Panc1 (cell line): Measurements from ENCODE around the gene ATP13A4. TPM values are rescaled to one million over a fixed set of nuclear protein-coding genes. Genes with fewer than 3 reads are reported as not detected.

Source experiments
- ATAC-seq: fragments of 200-7000 bp; cut with Tn5 transposase; 2 replicates; pipeline ENCODE4 v1.9.1; 2020; ENCODE audit warnings: mild to moderate bottlenecking, moderate library complexity
- BruUV-seq: library from RNA; stranded (reverse); fragments of 400-500 nt; replicated peaks from 2 replicates; lab custom pipeline; 2021; lab: Mats Ljungman, UMichigan
- CTCF ChIA-PET: fragments of 300-600 bp; sonication (Branson Sonifier 250); formaldehyde crosslinking; loops from one replicate; lab custom pipeline; 2022; ENCODE audit warnings: antibody characterized with exemption; lab: Charles Lee
- POLR2A ChIA-PET: fragments of 300-600 bp; sonication (Branson Sonifier 250); formaldehyde crosslinking; loops from one replicate; lab custom pipeline; 2022; ENCODE audit warnings: antibody characterized with exemption; lab: Charles Lee
- DNase-seq: peaks from one replicate; pipeline ENCODE4 v3.0.0-alpha.2; 2010; ENCODE audit warnings: low read depth, low spot score
- H3K27ac ChIP-seq: 2 replicates; pipeline ENCODE4 v1.5.1; 2011; ENCODE audit warnings: mild to moderate bottlenecking, low read length, inconsistent platforms
- H3K27me3 ChIP-seq: fragments of 200-500 bp; sonication (Bioruptor generic); 2 replicates; pipeline ENCODE4 v1.6.0; 2014; ENCODE audit warnings: low read length, inconsistent platforms; ENCODE audit not compliant: control insufficient read depth, insufficient read depth
- H3K36me3 ChIP-seq: fragments of 200-500 bp; sonication (Bioruptor generic); 2 replicates; pipeline ENCODE4 v1.5.1; 2014; ENCODE audit warnings: inconsistent platforms, mild to moderate bottlenecking, low read length, moderate library complexity; ENCODE audit not compliant: control insufficient read depth, insufficient read depth
- H3K4me1 ChIP-seq: 2 replicates; pipeline ENCODE4 v1.5.1; 2011; ENCODE audit warnings: inconsistent platforms, mild to moderate bottlenecking, low read length, moderate library complexity; ENCODE audit not compliant: control insufficient read depth, insufficient read depth
- H3K4me3 ChIP-seq, 2 experiments: 2 replicates each; pipeline ENCODE4 v1.5.1; 2011 to 2012; ENCODE audit warnings: low read depth in 2 of 2, low read length in 2 of 2, mild to moderate bottlenecking in 2 of 2, inconsistent platforms in 1 of 2, moderate library complexity in 1 of 2
- H3K9me3 ChIP-seq: fragments of 200-500 bp; sonication (Bioruptor generic); 2 replicates; pipeline ENCODE4 v1.5.1; 2014; ENCODE audit warnings: low read depth, mild to moderate bottlenecking, inconsistent platforms, low read length, moderate library complexity; ENCODE audit not compliant: control insufficient read depth, insufficient read depth
- CTCF ChIP-seq: fragments of 450-650 bp; IDR thresholded peaks from 2 replicates; pipeline ENCODE4 v1.5.1; 2017; ENCODE audit warnings: mild to moderate bottlenecking
- POLR2AphosphoS5 ChIP-seq: IDR thresholded peaks from 2 replicates; pipeline ENCODE4 v1.6.1; 2012; ENCODE audit warnings: mild to moderate bottlenecking, low read depth, low read length, moderate library complexity
- REST ChIP-seq, 2 experiments: IDR thresholded peaks; 2 replicates each; pipeline ENCODE4 v1.6.1; 2011 to 2012; ENCODE audit warnings: low read depth in 2 of 2, control low read depth in 1 of 2, low read length in 1 of 2, mild to moderate bottlenecking in 1 of 2, moderate library complexity in 1 of 2; ENCODE audit not compliant: insufficient read depth in 1 of 2
- SIN3A ChIP-seq: IDR thresholded peaks from 2 replicates; pipeline ENCODE4 v1.6.1; 2012; ENCODE audit warnings: low read depth, mild to moderate bottlenecking, low read length, moderate library complexity, borderline replicate concordance; ENCODE audit not compliant: insufficient read depth
- TCF7L2 ChIP-seq: IDR thresholded peaks from 2 replicates; pipeline ENCODE4 v1.6.1; 2011; ENCODE audit warnings: mild to moderate bottlenecking, low read depth, low read length, inconsistent platforms
- in situ Hi-C: cut with HindIII; loops from 2 replicates; pipeline ENCODE4 v1.10.0; 2016; ENCODE audit warnings: low sequenced_read_pairs, low pct_unique_long_range_greater_than_20kb
- intact Hi-C: fragments of 100-400 bp; cut with micrococcal nuclease; formaldehyde crosslinking; loops from one replicate; pipeline ENCODE4 v1.10.0; 2022; ENCODE audit not compliant: unreplicated experiment
- total RNA-seq: library from RNA; stranded (reverse); gene quantifications from one replicate; pipeline ENCODE4 v1.2.1, GENCODE V29; 2021; ENCODE audit not compliant: unreplicated experiment

The ATP13A4 gene
- total RNA-seq, 1 experiment from 2014 or later, result not detected

DNA sequence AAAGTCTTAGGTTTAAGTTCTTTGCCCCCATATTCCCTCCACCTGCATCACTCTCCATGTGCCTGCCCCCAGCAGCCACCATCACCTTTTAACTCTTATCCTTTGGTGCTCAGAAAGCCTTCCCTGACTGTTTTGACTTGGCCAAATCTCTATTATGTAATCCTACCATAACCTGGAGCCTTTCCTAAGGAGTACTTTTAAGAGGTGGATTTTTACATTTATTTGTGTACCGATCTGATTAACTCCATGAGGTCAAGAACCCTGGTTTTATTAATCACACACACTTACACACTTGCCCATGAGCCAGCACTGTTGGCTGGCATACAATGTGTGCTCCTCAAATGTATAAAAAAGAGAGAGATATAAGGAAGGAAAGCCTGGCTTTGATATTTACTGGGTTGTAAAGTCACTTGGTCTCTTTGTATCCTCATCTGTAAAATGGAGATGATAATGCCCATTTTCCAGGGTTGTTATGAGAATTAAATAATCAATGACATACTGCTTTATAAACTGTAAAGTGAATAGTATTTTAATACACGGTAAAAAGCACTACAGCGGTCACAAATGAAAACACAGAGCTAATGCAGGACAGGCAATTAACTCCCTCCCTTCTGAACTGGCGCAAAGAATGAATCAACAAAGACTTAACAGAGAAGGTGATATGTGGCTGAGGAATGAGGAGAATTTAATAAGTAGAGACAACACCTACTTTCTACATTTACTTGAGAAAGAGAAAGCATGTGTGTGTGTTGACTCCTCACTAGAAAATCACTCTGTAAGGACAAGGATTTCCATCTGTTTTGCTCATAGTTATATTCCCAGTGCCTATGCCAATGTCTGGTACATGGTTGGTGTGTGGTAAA, 45.4 kb downstream of the ATP13A4 start:
- CTCF ChIA-PET, result no interaction called here
- BruUV-seq, result no TSS peak

DNA sequence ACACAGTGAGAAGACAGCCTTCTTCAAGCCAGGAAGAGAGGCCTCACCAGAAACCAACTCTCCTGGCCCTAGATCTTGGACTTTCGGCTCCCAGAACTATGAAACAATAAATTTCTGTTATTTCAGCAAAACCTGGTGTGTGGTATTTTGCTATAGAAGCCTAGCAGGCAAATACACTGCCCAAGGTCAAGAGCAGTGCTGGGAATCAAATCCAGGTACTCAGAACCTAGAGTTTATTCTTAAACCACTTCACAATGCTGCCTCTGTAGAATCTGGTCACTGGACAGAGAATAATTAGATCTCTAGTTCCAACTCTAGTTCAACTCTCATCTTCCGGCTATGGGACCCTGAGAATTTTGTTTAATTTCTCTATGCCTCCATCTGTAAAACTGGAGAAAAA, 46.6 kb downstream of the ATP13A4 start:
- ChIA-PET CTCF (no interaction called here), POLR2A (no interaction called here)
- no TSS peak for BruUV-seq
- in situ Hi-C loops, result no loop called here
- DNase-seq, result no peak
- H3K4me3 ChIP-seq, result no peak overlapping the region
- no peaks in the 10 kb centered on the region for H3K9me3 ChIP-seq
- H3K27ac ChIP-seq, result no peak overlapping the region
- H3K4me1 ChIP-seq, result no peaks in the 10 kb centered on the region
- ATAC-seq, result no peak
- TF ChIP-seq SIN3A (no peak), CTCF (no peak), POLR2AphosphoS5 (no peak)
- intact Hi-C loops, result no loop called here
- peaks cover 18% of the 10 kb centered on the region for H3K27me3 ChIP-seq
- no peaks in the 10 kb centered on the region for H3K36me3 ChIP-seq

More for the DNA sequence above, 45.4 kb downstream of the ATP13A4 start:
- no peaks in the 10 kb centered on the region for H3K9me3 ChIP-seq
- POLR2A ChIA-PET, result interaction anchor here (0.6 kb wide), 1 partner anchor 55 kb away, joined by 3 read pairs; no protein-coding TSS in a partner anchor
- no peak for ATAC-seq
- no peak for DNase-seq
- intact Hi-C loops, result no loop called here
- peaks cover 18% of the 10 kb centered on the region for H3K27me3 ChIP-seq
- TF ChIP-seq REST (IDR thresholded peaks at IDR 0.05; ENCODE audit: insufficient read depth in 1 of 2, low read depth in 2 of 2, low read length in 1 of 2) (no peak), SIN3A (no peak), CTCF (no peak), TCF7L2 (no peak), POLR2AphosphoS5 (no peak)
- in situ Hi-C loops, result no loop called here
- H3K27ac ChIP-seq, result no peak overlapping the region
- H3K36me3 ChIP-seq, result no peaks in the 10 kb centered on the region
- no peaks in the 10 kb centered on the region for H3K4me1 ChIP-seq
- no peak overlapping the region for H3K4me3 ChIP-seq
